Transverse colon (tissue), 4 donors: Measurements from ENCODE around the gene ECHDC1. TPM values are rescaled to one million over a fixed set of nuclear protein-coding genes. Genes with fewer than 3 reads are reported as not detected.

ENCODE experiments used
- DNase-seq: peaks from one replicate; pipeline ENCODE4 v3.0.0-alpha.2; 2019
- H3K27ac ChIP-seq, 4 donors: fragments of 200-600 bp; sonication (generic); 2 replicates each; pipeline ENCODE4 v1.5.1; 2016 to 2018; ENCODE audit warnings: inconsistent platforms in 4 of 4
- H3K27me3 ChIP-seq: fragments of 200-600 bp; sonication (generic); 2 replicates; pipeline ENCODE4 v1.5.1; 2017; ENCODE audit warnings: inconsistent platforms
- H3K36me3 ChIP-seq, 4 donors: fragments of 200-600 bp; sonication (generic); 2 replicates each; pipeline ENCODE4 v1.5.1; 2017 to 2019; ENCODE audit warnings: inconsistent platforms in 4 of 4
- H3K4me1 ChIP-seq, 4 donors: fragments of 200-600 bp; sonication (generic); 2 replicates each; pipeline ENCODE4 v1.5.1; 2017 to 2020; ENCODE audit warnings: inconsistent platforms in 4 of 4
- H3K4me3 ChIP-seq, 4 donors: fragments of 200-600 bp; sonication (generic); 1 replicate in 1 of 4; 2 replicates in 3 of 4; pipeline versions ENCODE4 v1.5.1 to v1.6.1; 2017 to 2019; ENCODE audit warnings: inconsistent platforms in 4 of 4
- H3K9me3 ChIP-seq, 2 donors: fragments of 200-600 bp; sonication (generic); 2 replicates each; pipeline ENCODE4 v1.5.1; 2017 to 2019; ENCODE audit warnings: inconsistent platforms in 2 of 2
- EP300 ChIP-seq: sonication (generic); formaldehyde crosslinking; IDR thresholded peaks from one replicate; pipeline ENCODE4 v1.6.1; 2017; ENCODE audit warnings: antibody characterized with exemption, low read depth
- POLR2A ChIP-seq: fragments of 450-650 bp; IDR thresholded peaks from one replicate; pipeline ENCODE4 v1.6.1; 2016; ENCODE audit warnings: antibody characterized with exemption, mild to moderate bottlenecking, moderate library complexity
- POLR2AphosphoS5 ChIP-seq, 3 donors: sonication (generic); formaldehyde crosslinking; IDR thresholded peaks; one replicate each; pipeline ENCODE4 v1.6.1; 2016; ENCODE audit warnings: antibody characterized with exemption in 3 of 3
- WGBS, 2 donors: methylation state at CpG; one replicate each; pipeline ENCODE4 v1.1.5; 2018; ENCODE audit warnings: low coverage in 1 of 2; 5-methylcytosine and 5-hydroxymethylcytosine counted together
- in situ Hi-C, 4 donors: fragments of 200-750 bp; cut with MboI; loops; one replicate each; pipeline versions ENCODE4 v1.15.0 to v1.15.1; 2017; ENCODE audit warnings: low sequenced_read_pairs in 3 of 4, low pct_ligation_motif_present in 1 of 4, low pct_unique_long_range_greater_than_20kb in 1 of 4
- intact Hi-C: fragments of 100-400 bp; cut with DNase I; formaldehyde crosslinking; loops from one replicate; pipeline ENCODE4 v1.15.1; 2023; ENCODE audit warnings: low total_unique reads
- total RNA-seq, 4 donors: library from RNA; depleted of rRNA; stranded (reverse); fragments of >200 nt; gene quantifications; one replicate each; pipeline ENCODE4 v1.1.0, GENCODE V29; 2016
- TF ChIP-seq, protein P1 (sequence below), 5 experiments: fragments of 200-600 bp in 3 of 5; fragments of 450-650 bp in 2 of 5; sonication (generic) in 3 of 5; IDR thresholded peaks; 1 replicate in 2 of 5; 2 replicates in 3 of 5; pipeline ENCODE4 v1.5.1; 2016 to 2017; ENCODE audit warnings: antibody characterized with exemption in 5 of 5, inconsistent platforms in 3 of 5, mild to moderate bottlenecking in 2 of 5, moderate library complexity in 1 of 5

Gene ECHDC1
- total RNA-seq, 4 donors from 2014 or later: 13.1 to 77.8 (median 59.6) TPM

GRCh38 chr6:127277878-127278843 lies 65.2 kb downstream of the ECHDC1 start:
- Histone ChIP-seq H3K4me1 (peaks cover 0 to 15% (median 0%) of the 10 kb centered on the region in 4 donors), H3K36me3 (peaks cover 0 to 26% (median 0%) of the 10 kb centered on the region in 4 donors), H3K27me3 (no peaks in the 10 kb centered on the region), H3K9me3 (no peaks in the 10 kb centered on the region), H3K27ac (no peak overlapping the region), H3K4me3 (no peak overlapping the region)
- TF ChIP-seq, protein P1, sequence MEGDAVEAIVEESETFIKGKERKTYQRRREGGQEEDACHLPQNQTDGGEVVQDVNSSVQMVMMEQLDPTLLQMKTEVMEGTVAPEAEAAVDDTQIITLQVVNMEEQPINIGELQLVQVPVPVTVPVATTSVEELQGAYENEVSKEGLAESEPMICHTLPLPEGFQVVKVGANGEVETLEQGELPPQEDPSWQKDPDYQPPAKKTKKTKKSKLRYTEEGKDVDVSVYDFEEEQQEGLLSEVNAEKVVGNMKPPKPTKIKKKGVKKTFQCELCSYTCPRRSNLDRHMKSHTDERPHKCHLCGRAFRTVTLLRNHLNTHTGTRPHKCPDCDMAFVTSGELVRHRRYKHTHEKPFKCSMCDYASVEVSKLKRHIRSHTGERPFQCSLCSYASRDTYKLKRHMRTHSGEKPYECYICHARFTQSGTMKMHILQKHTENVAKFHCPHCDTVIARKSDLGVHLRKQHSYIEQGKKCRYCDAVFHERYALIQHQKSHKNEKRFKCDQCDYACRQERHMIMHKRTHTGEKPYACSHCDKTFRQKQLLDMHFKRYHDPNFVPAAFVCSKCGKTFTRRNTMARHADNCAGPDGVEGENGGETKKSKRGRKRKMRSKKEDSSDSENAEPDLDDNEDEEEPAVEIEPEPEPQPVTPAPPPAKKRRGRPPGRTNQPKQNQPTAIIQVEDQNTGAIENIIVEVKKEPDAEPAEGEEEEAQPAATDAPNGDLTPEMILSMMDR (IDR thresholded peaks at IDR 0.05): no peak
- TF ChIP-seq EP300 (no peak), POLR2AphosphoS5 (IDR thresholded peaks at IDR 0.05) (no peak), POLR2A (no peak)
- WGBS, 2 donors: 90 to 100% methylated on average over 3 of the region's 3 CpGs
- in situ Hi-C loops (no loop called here), intact Hi-C loops (no loop called here)
- DNase-seq: no peak

- WGBS, 2 donors: 96 to 100% methylated on average over 1 of the region's 1 CpG
- Histone ChIP-seq H3K9me3 (no peaks in the 10 kb centered on the region), H3K4me3 (no peak overlapping the region), H3K27me3 (no peaks in the 10 kb centered on the region), H3K36me3 (peaks cover 0 to 12% (median 0%) of the 10 kb centered on the region in 4 donors), H3K4me1 (peaks cover 0 to 23% (median 5%) of the 10 kb centered on the region in 4 donors), H3K27ac (no peak overlapping the region)
- in situ Hi-C loops (no loop called here), intact Hi-C loops (no loop called here)
- no peak for DNase-seq
- no peak for TF ChIP-seq POLR2AphosphoS5 (IDR thresholded peaks at IDR 0.05)
- no peak for TF ChIP-seq POLR2A
- TF ChIP-seq, protein P1 (IDR thresholded peaks at IDR 0.05): no peak
- no peak for TF ChIP-seq EP300
Measured at GRCh38 chr6:127276331-127276730, 67.1 kb downstream of the ECHDC1 start.

GRCh38 chr6:127273499-127273898 lies 69.9 kb downstream of the ECHDC1 start:
- intact Hi-C loops: no loop called here
- H3K4me3 ChIP-seq: no peak overlapping the region
- WGBS, 2 donors: 96 to 100% methylated on average over 2 of the region's 2 CpGs
- no peak for DNase-seq
- peaks cover 5 to 43% (median 13%) of the 10 kb centered on the region in 4 donors for H3K4me1 ChIP-seq
- TF ChIP-seq, protein P1 (IDR thresholded peaks at IDR 0.05): no peak
- TF ChIP-seq POLR2A: no peak
- no peak for TF ChIP-seq POLR2AphosphoS5 (IDR thresholded peaks at IDR 0.05)
- TF ChIP-seq EP300: no peak
- in situ Hi-C loops: no loop called here
- no peaks in the 10 kb centered on the region for H3K36me3 ChIP-seq
- H3K9me3 ChIP-seq: no peaks in the 10 kb centered on the region
- H3K27ac ChIP-seq: no peak overlapping the region
- H3K27me3 ChIP-seq: no peaks in the 10 kb centered on the region

- Histone ChIP-seq H3K27me3 (no peaks in the 10 kb centered on the region), H3K36me3 (no peaks in the 10 kb centered on the region), H3K27ac (no peak overlapping the region), H3K9me3 (no peaks in the 10 kb centered on the region), H3K4me3 (no peak overlapping the region), H3K4me1 (peaks cover 5 to 42% (median 21%) of the 10 kb centered on the region in 4 donors)
- intact Hi-C loops (no loop called here), in situ Hi-C loops (no loop called here)
- DNase-seq: no peak
- TF ChIP-seq, protein P1 (IDR thresholded peaks at IDR 0.05): no peak
- TF ChIP-seq EP300 (no peak), POLR2AphosphoS5 (IDR thresholded peaks at IDR 0.05) (no peak), POLR2A (no peak)
- WGBS, 2 donors: 88 to 91% methylated on average over 3 of the region's 3 CpGs
Measured at GRCh38 chr6:127272576-127272975, 70.8 kb downstream of the ECHDC1 start.
